ENCODE measurements around the gene NEK5. TPM values are rescaled to one million over a fixed set of nuclear protein-coding genes. Genes with fewer than 3 reads are reported as not detected.

NEK5 gene
- total RNA-seq, 1 experiment from 2014 or later: 0.39 TPM

GRCh38 chr13:52162279-52163101 is 33.6 kb upstream of the NEK5 start:
- H3K9me3 ChIP-seq: no peaks in the 10 kb centered on the region
- no peaks in the 10 kb centered on the region for H3K36me3 ChIP-seq (ENCODE audit: control insufficient read depth, insufficient read depth, low read length)
- POLR2A ChIA-PET: no interaction called here
- peaks cover 46% of the 10 kb centered on the region for H3K4me1 ChIP-seq
- Mint-ChIP-seq H3K36me3 (ENCODE audit: insufficient read depth, unreplicated experiment) (peaks cover 23% of the 10 kb centered on the region), H3K27ac (ENCODE audit: unreplicated experiment) (peak overlapping the region; percentile 14), H3K4me3 (ENCODE audit: unreplicated experiment) (no peak overlapping the region), H3K4me1 (ENCODE audit: low read depth, unreplicated experiment) (peaks cover 42% of the 10 kb centered on the region), H3K27me3 (ENCODE audit: insufficient read depth, unreplicated experiment) (no peaks in the 10 kb centered on the region), H3K9me3 (ENCODE audit: unreplicated experiment) (no peaks in the 10 kb centered on the region)
- CTCF ChIA-PET: no interaction called here
- H3K27me3 ChIP-seq (replicated peaks; ENCODE audit: control insufficient read depth, insufficient read depth, low read length): no peaks in the 10 kb centered on the region
- H3K4me3 ChIP-seq (ENCODE audit: low read depth, low read length): no peak overlapping the region
- DNase-seq: peak; percentile 50 to 53
- BruUV-seq (replicated peaks): no TSS peak
- no peak for TF ChIP-seq CTCF (IDR thresholded peaks at IDR 0.05; ENCODE audit: insufficient read depth in 1 of 2, low read depth in 1 of 2, low read length in 1 of 2, severe bottlenecking in 1 of 2, unreplicated experiment in 1 of 2)
- intact Hi-C loops (cut with micrococcal nuclease; ENCODE audit: unreplicated experiment): no loop called here

- no peak overlapping the region for H3K4me3 ChIP-seq (ENCODE audit: low read depth, low read length)
- no peaks in the 10 kb centered on the region for H3K27me3 ChIP-seq (replicated peaks; ENCODE audit: control insufficient read depth, insufficient read depth, low read length)
- peaks cover 53% of the 10 kb centered on the region for H3K4me1 ChIP-seq
- no peak overlapping the region for H3K4me3 Mint-ChIP-seq (ENCODE audit: unreplicated experiment)
- TF ChIP-seq CTCF (IDR thresholded peaks at IDR 0.05; ENCODE audit: insufficient read depth in 1 of 2, low read depth in 1 of 2, low read length in 1 of 2, severe bottlenecking in 1 of 2, unreplicated experiment in 1 of 2): no peak
- BruUV-seq (replicated peaks): no TSS peak
- H3K9me3 Mint-ChIP-seq (ENCODE audit: unreplicated experiment): no peaks in the 10 kb centered on the region
- no peaks in the 10 kb centered on the region for H3K27me3 Mint-ChIP-seq (ENCODE audit: insufficient read depth, unreplicated experiment)
- ChIA-PET POLR2A (no interaction called here), CTCF (no interaction called here)
- peaks cover 54% of the 10 kb centered on the region for H3K4me1 Mint-ChIP-seq (ENCODE audit: low read depth, unreplicated experiment)
- intact Hi-C loops (cut with micrococcal nuclease; ENCODE audit: unreplicated experiment): loop anchor here (2.0 kb wide), 1 partner anchor 34 kb away; no protein-coding TSS in a partner anchor
- H3K9me3 ChIP-seq: no peaks in the 10 kb centered on the region
- H3K36me3 ChIP-seq (ENCODE audit: control insufficient read depth, insufficient read depth, low read length): no peaks in the 10 kb centered on the region; the same call in 1 of the 2 replicates
- peak in 1 of 2 experiments; percentile 43 for DNase-seq
- no peak overlapping the region for H3K27ac Mint-ChIP-seq (ENCODE audit: unreplicated experiment)
- peaks cover 21% of the 10 kb centered on the region for H3K36me3 Mint-ChIP-seq (ENCODE audit: insufficient read depth, unreplicated experiment)
Observed at GRCh38 chr13:52161181-52161646, 32.3 kb upstream of the NEK5 start.

- Mint-ChIP-seq H3K4me1 (ENCODE audit: low read depth, unreplicated experiment) (peaks cover 54% of the 10 kb centered on the region), H3K4me3 (ENCODE audit: unreplicated experiment) (no peak overlapping the region), H3K27ac (ENCODE audit: unreplicated experiment) (no peak overlapping the region), H3K9me3 (ENCODE audit: unreplicated experiment) (no peaks in the 10 kb centered on the region), H3K27me3 (ENCODE audit: insufficient read depth, unreplicated experiment) (no peaks in the 10 kb centered on the region), H3K36me3 (ENCODE audit: insufficient read depth, unreplicated experiment) (peaks cover 14% of the 10 kb centered on the region)
- peaks cover 54% of the 10 kb centered on the region for H3K4me1 ChIP-seq
- TF ChIP-seq CTCF (IDR thresholded peaks at IDR 0.05; ENCODE audit: insufficient read depth in 1 of 2, low read depth in 1 of 2, low read length in 1 of 2, severe bottlenecking in 1 of 2, unreplicated experiment in 1 of 2): no peak
- BruUV-seq (replicated peaks): no TSS peak
- DNase-seq: no peak
- H3K36me3 ChIP-seq (ENCODE audit: control insufficient read depth, insufficient read depth, low read length): no peaks in the 10 kb centered on the region; the same call in none of the 2 replicates
- ChIA-PET POLR2A (no interaction called here), CTCF (no interaction called here)
- no peaks in the 10 kb centered on the region for H3K27me3 ChIP-seq (replicated peaks; ENCODE audit: control insufficient read depth, insufficient read depth, low read length)
- H3K9me3 ChIP-seq: no peaks in the 10 kb centered on the region
- no peak overlapping the region for H3K4me3 ChIP-seq (ENCODE audit: low read depth, low read length)
- intact Hi-C loops (cut with micrococcal nuclease; ENCODE audit: unreplicated experiment): loop anchor here (2.0 kb wide), 1 partner anchor 34 kb away; no protein-coding TSS in a partner anchor
Observed at GRCh38 chr13:52160506-52160905, 31.6 kb upstream of the NEK5 start.
